ENCODE results near the gene IRF3. TPM values are rescaled to one million over a fixed set of nuclear protein-coding genes. Genes with fewer than 3 reads are reported as not detected.
"Not testable (repeated sequence)": the region's sequence is repeated elsewhere in the genome, so short reads cannot be mapped to it uniquely, and the experiment has no call there.

Gene IRF3
- total RNA-seq, 1 experiment from 2014 or later: 65.6 TPM

DNA sequence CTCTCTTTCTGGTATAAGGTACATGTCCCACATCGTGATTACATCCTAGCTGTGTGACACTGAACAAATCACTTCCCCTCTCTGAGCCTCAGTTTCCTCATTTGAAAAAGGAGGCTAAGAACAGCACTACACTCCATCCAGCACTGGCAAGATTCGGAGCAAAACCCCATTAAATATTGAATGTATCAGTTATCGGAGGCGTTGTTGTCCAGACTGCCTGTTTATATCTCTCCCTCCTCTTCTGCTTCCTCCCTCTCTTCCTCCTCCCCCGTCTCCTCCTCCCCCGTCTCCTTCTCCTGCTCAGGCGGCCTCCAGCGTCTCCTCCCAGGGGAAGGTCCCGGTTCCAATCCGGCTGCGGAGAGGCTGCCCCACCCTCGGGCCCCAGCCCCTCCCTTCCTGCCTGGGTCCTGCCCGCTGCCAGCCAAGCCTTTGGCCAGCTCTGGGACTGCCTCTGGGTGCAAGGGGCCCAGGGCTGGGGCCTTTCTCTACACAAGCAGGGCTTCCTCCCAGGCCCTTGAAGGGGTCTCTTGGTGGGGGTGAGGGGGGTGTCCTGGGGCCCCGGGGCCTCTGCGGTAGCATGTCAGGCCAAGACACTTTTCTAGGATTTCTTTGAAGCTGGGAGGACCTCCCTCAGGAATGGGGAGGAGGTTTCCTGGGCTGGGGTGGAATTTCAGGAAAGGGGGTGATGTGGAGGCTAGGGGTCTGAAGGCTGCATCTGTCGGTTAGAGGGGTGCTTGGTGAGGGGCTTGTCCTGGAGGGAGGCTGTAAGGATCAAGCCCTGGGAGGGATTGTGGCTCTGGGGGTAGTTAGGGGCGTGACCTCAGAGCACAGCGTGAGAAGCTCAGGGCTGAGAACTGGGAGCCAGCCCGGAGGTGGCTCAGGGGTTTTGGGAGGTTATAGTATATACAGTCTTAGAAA lies 27.6 kb downstream of the IRF3 start:
- peak overlapping the region; percentile 84 for H3K4me3 Mint-ChIP-seq (ENCODE audit: unreplicated experiment)
- no peaks in the 10 kb centered on the region for H3K9me3 Mint-ChIP-seq (ENCODE audit: unreplicated experiment)
- peak; percentile 93 for DNase-seq (ENCODE audit: unreplicated experiment)
- BruUV-seq (replicated peaks): no TSS peak
- intact Hi-C loops (cut with micrococcal nuclease): no loop called here
- ChIA-PET POLR2A (interaction anchor here (0.6 to 7.5 kb wide), 12 partner anchors 20 to 796 kb away, joined by 3 to 136 read pairs (median 4); partner anchors contain the start of genes AKT1S1, BCL2L12, IRF3 and NOSIP), CTCF (interaction anchor here (0.6 to 0.7 kb wide), 3 partner anchors 18 to 308 kb away, joined by 3 to 4 read pairs (median 3); no protein-coding TSS in a partner anchor)
- H3K27ac Mint-ChIP-seq (ENCODE audit: low read depth, unreplicated experiment): peak overlapping the region; percentile 95
- H3K36me3 Mint-ChIP-seq (ENCODE audit: insufficient read depth, unreplicated experiment): peaks cover 32% of the 10 kb centered on the region
- no peaks in the 10 kb centered on the region for H3K27me3 Mint-ChIP-seq (ENCODE audit: insufficient read depth, unreplicated experiment)
- TF ChIP-seq, protein P1, sequence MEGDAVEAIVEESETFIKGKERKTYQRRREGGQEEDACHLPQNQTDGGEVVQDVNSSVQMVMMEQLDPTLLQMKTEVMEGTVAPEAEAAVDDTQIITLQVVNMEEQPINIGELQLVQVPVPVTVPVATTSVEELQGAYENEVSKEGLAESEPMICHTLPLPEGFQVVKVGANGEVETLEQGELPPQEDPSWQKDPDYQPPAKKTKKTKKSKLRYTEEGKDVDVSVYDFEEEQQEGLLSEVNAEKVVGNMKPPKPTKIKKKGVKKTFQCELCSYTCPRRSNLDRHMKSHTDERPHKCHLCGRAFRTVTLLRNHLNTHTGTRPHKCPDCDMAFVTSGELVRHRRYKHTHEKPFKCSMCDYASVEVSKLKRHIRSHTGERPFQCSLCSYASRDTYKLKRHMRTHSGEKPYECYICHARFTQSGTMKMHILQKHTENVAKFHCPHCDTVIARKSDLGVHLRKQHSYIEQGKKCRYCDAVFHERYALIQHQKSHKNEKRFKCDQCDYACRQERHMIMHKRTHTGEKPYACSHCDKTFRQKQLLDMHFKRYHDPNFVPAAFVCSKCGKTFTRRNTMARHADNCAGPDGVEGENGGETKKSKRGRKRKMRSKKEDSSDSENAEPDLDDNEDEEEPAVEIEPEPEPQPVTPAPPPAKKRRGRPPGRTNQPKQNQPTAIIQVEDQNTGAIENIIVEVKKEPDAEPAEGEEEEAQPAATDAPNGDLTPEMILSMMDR (IDR thresholded peaks at IDR 0.05; ENCODE audit: unreplicated experiment): no peak
- H3K4me1 Mint-ChIP-seq (ENCODE audit: insufficient read depth, unreplicated experiment): peaks cover 30% of the 10 kb centered on the region

DNA sequence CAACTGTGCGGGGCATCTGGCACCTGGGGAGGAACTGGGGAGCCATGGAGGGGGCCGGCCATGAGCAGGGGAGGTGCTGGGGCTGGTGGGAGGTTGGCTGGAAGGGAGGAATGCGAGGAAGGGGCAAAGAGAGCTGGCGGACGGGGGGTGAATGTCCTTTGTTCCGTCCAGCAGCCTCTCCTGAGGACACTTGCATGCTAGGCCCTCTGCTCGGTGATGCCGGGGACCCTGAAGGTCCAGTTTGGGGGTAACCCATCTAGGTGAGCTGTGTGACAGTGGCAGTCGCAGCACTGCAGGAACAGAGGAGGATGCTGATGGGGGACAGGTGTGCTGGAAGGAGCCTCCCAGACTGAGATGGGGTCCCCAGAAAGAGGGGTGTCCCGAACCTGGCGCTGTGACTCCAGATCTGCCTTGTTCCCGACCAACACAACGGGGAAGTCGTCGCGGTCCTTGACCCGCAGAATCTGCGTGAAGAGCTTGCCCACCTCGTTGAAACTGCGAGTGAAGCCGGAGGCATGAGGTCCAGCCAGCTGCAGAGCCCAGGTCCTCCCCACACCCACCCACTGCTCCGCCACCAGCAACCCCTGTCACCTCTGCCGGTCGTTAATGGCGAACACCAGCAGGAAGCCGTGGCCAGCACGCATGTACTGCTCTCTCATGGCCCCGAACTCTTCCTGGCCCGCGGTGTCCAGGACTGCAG lies 29.3 kb downstream of the IRF3 start:
- DNase-seq (ENCODE audit: unreplicated experiment): no peak
- H3K27ac Mint-ChIP-seq (ENCODE audit: low read depth, unreplicated experiment): peak overlapping the region; percentile 7
- POLR2A ChIA-PET: interaction anchor here (0.6 to 2.9 kb wide), 5 partner anchors 19 to 347 kb away, joined by 3 to 10 read pairs (median 3); no protein-coding TSS in a partner anchor
- no peaks in the 10 kb centered on the region for H3K9me3 Mint-ChIP-seq (ENCODE audit: unreplicated experiment)
- intact Hi-C loops (cut with micrococcal nuclease): no loop called here
- TF ChIP-seq, protein P1 (IDR thresholded peaks at IDR 0.05; ENCODE audit: unreplicated experiment): no peak
- H3K4me3 Mint-ChIP-seq (ENCODE audit: unreplicated experiment): no peak overlapping the region
- H3K27me3 Mint-ChIP-seq (ENCODE audit: insufficient read depth, unreplicated experiment): no peaks in the 10 kb centered on the region
- peaks cover 24% of the 10 kb centered on the region for H3K4me1 Mint-ChIP-seq (ENCODE audit: insufficient read depth, unreplicated experiment)
- no TSS peak for BruUV-seq (replicated peaks)
- CTCF ChIA-PET: interaction anchor here (0.6 to 0.9 kb wide), 5 partner anchors 20 to 269 kb away, joined by 3 read pairs; no protein-coding TSS in a partner anchor
- peaks cover 38% of the 10 kb centered on the region for H3K36me3 Mint-ChIP-seq (ENCODE audit: insufficient read depth, unreplicated experiment)

DNA sequence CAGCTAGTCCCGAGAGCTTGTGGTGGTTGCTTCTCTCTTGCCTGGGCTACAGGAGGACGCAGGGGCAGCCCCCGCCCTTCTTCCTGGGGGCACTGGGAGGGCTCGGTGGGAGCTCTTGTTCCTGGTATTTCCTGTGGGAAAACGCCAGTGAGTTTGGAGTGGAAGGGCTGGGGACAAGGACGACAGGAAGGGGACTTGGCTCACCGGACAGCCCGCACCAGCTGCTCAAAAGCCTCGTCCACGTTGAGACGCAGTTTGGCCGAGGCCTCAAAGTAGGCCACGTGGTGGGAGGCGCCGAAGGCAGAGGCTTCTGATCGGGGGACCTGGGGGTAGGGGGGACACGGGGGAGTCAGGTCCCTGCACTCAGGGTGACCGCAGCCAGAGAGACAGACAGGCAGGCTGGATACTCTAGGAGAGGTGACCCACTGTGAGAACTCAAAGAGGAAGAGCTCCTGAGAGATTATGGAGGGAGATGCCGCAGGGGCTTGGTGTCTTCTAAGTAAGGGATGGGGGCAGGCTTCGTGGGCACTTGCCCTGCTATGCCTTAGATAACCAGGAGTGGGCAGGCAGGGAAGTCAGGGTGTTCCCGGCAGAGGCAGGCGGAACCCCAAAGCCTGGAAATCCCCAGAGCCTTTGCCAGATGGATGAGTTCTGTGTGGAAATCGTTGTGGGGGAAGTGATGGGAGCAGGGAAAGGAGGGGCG lies 30.0 kb downstream of the IRF3 start:
- intact Hi-C loops (cut with micrococcal nuclease): no loop called here
- TF ChIP-seq, protein P1 (IDR thresholded peaks at IDR 0.05; ENCODE audit: unreplicated experiment): no peak
- Mint-ChIP-seq H3K36me3 (ENCODE audit: insufficient read depth, unreplicated experiment) (peaks cover 35% of the 10 kb centered on the region), H3K4me1 (ENCODE audit: insufficient read depth, unreplicated experiment) (peaks cover 24% of the 10 kb centered on the region), H3K27ac (ENCODE audit: low read depth, unreplicated experiment) (peak overlapping the region; percentile 7), H3K27me3 (ENCODE audit: insufficient read depth, unreplicated experiment) (no peaks in the 10 kb centered on the region), H3K4me3 (ENCODE audit: unreplicated experiment) (no peak overlapping the region), H3K9me3 (ENCODE audit: unreplicated experiment) (no peaks in the 10 kb centered on the region)
- POLR2A ChIA-PET: interaction anchor here (0.6 to 2.9 kb wide), 6 partner anchors 19 to 346 kb away, joined by 3 to 10 read pairs (median 3); no protein-coding TSS in a partner anchor
- no TSS peak for BruUV-seq (replicated peaks)
- DNase-seq (ENCODE audit: unreplicated experiment): peak; percentile 38
- CTCF ChIA-PET: interaction anchor here (0.6 to 0.9 kb wide), 4 partner anchors 19 to 153 kb away, joined by 3 read pairs; no protein-coding TSS in a partner anchor

DNA sequence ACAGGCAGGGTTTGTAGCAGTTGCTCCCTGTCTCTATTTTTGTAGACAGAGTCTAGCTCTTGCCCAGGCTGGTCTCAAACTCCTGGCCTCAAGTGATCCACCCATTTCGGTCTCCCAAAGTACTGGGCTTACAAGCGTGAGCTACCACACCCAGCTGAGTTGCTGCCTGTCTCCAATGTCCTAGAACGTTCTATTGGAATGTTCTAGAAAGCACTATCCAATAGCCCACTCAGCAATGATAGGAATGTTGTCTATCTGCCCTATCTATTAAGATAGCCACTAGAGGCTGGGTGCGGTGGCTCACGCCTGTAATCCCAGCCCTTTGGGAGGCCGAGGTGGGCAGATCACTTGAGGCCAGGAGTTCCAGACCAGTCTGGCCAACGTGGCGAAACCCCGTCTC lies 32.4 kb downstream of the IRF3 start:
- Mint-ChIP-seq H3K36me3 (ENCODE audit: insufficient read depth, unreplicated experiment) (peaks cover 41% of the 10 kb centered on the region), H3K4me1 (ENCODE audit: insufficient read depth, unreplicated experiment) (peaks cover 11% of the 10 kb centered on the region)
- H3K9me3 Mint-ChIP-seq (ENCODE audit: unreplicated experiment); intact Hi-C loops (cut with micrococcal nuclease); BruUV-seq (replicated peaks); DNase-seq (ENCODE audit: unreplicated experiment); H3K4me3 Mint-ChIP-seq (ENCODE audit: unreplicated experiment); H3K27ac Mint-ChIP-seq (ENCODE audit: low read depth, unreplicated experiment); H3K27me3 Mint-ChIP-seq (ENCODE audit: insufficient read depth, unreplicated experiment); CTCF ChIA-PET: not testable (repeated sequence)
- POLR2A ChIA-PET: interaction anchor here (0.5 to 4.2 kb wide), 2 partner anchors 8 to 286 kb away, joined by 3 to 29 read pairs; partner anchors contain the start of genes RRAS and SCAF1
